ENCODE results near the gene SLC28A1.

Gene SLC28A1

DNA sequence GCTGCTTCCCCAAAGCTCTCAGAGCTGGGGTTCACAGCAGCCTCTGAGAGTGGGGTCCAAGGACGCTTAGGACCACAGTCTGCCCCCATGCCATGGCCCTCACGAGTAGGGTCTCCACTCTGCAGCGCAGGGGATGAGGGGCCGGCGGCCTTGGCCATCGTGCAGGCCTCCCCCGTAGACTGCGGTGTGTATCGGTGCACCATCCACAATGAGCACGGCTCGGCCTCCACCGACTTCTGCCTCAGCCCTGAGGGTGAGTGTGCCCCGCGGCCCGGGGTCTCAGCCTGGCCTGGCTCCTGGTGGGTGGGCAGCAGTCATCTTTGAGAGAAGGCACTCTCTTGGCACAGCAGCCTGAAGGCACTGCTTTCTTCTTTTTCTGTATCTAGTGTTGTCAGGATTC, 24.8 kb upstream of the SLC28A1 start:
- TF ChIP-seq, protein P1, sequence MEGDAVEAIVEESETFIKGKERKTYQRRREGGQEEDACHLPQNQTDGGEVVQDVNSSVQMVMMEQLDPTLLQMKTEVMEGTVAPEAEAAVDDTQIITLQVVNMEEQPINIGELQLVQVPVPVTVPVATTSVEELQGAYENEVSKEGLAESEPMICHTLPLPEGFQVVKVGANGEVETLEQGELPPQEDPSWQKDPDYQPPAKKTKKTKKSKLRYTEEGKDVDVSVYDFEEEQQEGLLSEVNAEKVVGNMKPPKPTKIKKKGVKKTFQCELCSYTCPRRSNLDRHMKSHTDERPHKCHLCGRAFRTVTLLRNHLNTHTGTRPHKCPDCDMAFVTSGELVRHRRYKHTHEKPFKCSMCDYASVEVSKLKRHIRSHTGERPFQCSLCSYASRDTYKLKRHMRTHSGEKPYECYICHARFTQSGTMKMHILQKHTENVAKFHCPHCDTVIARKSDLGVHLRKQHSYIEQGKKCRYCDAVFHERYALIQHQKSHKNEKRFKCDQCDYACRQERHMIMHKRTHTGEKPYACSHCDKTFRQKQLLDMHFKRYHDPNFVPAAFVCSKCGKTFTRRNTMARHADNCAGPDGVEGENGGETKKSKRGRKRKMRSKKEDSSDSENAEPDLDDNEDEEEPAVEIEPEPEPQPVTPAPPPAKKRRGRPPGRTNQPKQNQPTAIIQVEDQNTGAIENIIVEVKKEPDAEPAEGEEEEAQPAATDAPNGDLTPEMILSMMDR (IDR thresholded peaks at IDR 0.05; ENCODE audit: control insufficient read depth, extremely low read depth, insufficient read depth), result no peak
- DNase-seq (ENCODE audit: low read depth), result no peak

DNA sequence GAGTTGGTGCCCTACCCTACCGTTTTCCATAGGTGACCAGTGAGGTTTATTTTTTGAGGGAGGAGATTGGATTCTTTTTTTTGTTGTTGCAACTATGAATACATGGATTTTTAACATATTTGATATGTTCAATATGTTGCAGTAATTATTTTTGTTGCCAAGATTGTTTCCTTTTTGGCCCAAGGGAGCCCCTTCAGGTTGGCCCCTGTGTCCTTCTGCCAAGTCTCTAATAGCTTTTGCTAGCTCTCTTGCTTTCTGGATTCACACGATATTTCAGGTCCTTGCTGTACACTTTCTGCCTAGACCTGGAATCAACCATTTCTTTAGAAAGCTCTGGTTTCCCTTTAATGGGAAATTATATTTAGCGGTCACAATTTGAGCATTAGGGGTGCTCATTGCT, 22.7 kb upstream of the SLC28A1 start:
- H3K4me3 ChIP-seq (ENCODE audit: low read depth, low read length), result no peak overlapping the region
- TF ChIP-seq, protein P1 (IDR thresholded peaks at IDR 0.05; ENCODE audit: control insufficient read depth, extremely low read depth, insufficient read depth), result no peak
- DNase-seq (ENCODE audit: low read depth), result no peak

More for the DNA sequence above, 24.8 kb upstream of the SLC28A1 start:
- H3K4me3 ChIP-seq (ENCODE audit: low read depth, low read length), result no peak overlapping the region

DNA sequence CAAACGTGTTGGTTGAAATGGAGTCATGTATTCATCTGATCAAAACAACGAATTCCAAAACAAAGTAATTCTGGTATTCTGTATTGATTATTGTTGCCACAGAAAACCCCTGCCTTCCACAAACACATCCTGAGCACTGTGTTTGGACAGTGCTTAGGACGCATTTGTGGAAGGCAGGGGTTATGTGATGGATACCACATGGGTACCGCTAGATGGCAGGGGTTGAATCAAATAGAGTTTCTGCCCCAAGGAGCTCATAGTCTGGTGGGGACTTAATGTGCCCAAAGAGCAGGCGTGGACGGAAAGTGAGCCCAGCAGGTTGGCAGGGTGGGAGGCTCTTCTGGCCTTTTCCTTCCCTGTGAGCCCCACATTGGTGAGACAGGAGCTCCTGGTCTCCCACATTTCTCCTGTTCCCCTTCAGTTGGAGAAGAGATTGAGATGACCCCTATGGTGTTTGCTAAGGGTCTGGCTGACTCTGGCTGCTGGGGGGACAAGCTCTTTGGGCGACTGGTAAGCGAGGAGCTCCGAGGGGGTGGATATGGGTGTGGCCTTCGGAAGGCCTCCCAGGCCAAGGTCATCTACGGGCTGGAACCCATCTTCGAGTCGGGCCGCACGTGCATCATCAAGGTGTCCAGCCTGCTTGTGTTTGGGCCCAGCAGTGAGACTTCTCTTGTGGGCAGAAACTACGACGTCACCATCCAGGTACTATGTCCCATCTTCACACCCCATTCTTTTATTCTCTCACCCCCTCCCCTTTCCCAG, 22.1 kb upstream of the SLC28A1 start:
- TF ChIP-seq, protein P1 (IDR thresholded peaks at IDR 0.05; ENCODE audit: control insufficient read depth, extremely low read depth, insufficient read depth), result no peak
- no peak for DNase-seq (ENCODE audit: low read depth)
- no peak overlapping the region for H3K4me3 ChIP-seq (ENCODE audit: low read depth, low read length)

DNA sequence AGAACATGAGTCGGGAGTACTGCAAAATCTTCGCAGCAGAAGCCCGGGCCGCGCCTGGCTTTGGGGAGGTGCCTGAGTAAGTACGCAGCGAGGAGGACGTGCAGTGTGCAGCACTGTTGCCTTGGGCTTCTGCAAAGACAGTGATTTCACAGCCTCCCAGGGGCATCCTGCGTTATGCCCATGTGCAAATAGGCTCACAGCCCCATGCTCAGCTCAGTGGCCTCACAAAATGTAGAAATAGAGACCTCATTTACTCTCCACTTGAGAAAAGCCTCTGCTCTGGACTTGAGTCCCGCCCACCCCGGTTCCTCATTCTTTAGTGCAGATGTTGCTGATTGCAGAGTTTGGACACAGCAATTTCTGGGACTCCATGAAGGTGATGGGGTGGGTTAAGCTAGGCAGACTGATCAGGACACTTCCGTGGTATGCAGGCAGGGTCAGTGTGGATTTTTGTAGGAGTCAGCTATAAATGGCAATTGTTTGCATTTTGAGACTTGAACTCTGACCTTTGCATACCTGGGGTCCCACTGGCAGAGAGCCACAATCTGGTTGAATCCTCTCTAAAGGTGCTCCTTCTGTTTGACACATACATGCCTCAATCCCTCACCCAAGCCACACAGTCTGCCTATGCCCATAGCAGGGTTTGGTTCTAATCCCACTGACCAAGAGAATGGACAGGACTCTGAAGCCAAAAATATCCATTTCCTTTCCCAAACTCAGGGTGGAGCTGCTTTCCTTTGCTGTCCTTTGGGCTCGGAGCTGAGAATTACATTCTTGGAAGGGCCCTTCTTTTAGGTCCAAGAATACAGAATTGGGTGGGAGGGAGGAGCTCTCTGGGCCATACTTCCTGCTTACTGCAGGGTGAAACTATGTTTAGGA, 20.7 kb upstream of the SLC28A1 start:
- TF ChIP-seq, protein P1 (IDR thresholded peaks at IDR 0.05; ENCODE audit: control insufficient read depth, extremely low read depth, insufficient read depth), result no peak
- no peak for DNase-seq (ENCODE audit: low read depth)
- no peak overlapping the region for H3K4me3 ChIP-seq (ENCODE audit: low read depth, low read length)

DNA sequence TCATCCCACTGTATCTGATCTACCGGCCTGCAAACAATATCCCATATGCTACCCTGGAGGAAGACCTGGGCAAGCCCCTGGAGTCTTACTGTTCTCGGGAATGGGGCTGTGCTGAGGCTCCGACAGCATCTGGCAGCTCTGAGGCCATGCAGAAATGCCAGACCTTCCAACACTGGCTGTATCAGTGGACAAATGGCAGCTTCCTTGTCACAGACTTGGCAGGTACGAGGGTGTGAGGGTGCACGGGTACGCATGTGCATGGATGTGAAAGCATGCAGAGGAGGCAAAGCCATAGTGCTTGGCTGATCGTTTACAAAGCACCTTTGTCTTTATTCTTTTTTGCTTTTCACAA, 20.0 kb upstream of the SLC28A1 start:
- no peak overlapping the region for H3K4me3 ChIP-seq (ENCODE audit: low read depth, low read length)
- DNase-seq (ENCODE audit: low read depth), result no peak
- TF ChIP-seq, protein P1 (IDR thresholded peaks at IDR 0.05; ENCODE audit: control insufficient read depth, extremely low read depth, insufficient read depth), result no peak

DNA sequence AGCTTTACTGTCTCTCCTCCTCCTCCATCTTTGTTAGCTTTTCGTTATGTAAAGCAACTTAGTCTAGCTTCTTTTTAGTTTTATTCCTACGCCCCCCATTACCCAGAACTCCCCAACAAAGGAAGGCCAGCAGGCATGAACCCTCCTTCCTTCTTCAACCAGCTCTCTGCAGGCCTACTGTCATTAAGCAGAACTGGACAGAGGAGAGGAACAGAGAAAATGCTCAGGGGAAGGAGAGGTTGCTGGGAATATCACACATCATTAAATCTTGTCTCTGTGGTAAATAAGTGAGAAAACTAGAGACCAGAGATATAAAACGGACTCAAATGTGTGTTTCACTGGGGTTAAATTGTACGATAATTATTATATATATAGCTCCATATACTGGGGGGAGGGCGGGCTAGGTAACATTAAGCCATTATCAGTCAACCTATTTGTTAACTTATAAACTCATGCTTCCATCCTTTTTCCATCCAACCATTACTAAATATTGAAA, 19.3 kb upstream of the SLC28A1 start:
- TF ChIP-seq, protein P1 (IDR thresholded peaks at IDR 0.05; ENCODE audit: control insufficient read depth, extremely low read depth, insufficient read depth), result no peak
- no peak overlapping the region for H3K4me3 ChIP-seq (ENCODE audit: low read depth, low read length)
- no peak for DNase-seq (ENCODE audit: low read depth)
